ENCODE measurements around the gene MAP3K13.
"Not testable (repeated sequence)": the region's sequence is repeated elsewhere in the genome, so short reads cannot be mapped to it uniquely, and the experiment has no call there.

MAP3K13 gene

DNA sequence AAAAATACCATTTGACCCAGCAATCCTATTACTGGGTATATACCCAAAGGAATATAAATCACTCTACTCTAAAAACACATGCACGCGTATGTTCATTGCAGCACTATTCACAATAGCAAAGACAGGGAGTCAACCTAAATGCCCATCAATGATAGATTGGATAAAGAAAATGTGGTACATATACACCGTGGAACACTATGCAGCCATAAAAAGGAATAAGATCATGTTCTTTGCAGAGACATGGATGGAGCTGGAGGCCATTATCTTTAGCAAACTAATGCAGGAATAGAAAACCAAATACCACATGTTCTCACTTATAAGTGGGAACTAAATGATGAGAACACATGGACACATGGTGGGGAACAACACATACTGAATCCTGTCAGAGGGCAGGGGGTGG is 23.6 kb downstream of the MAP3K13 start:
- not testable (repeated sequence) for FAIRE-seq; DNase-seq (ENCODE audit: extremely low spot score, insufficient read length, low read depth)

DNA sequence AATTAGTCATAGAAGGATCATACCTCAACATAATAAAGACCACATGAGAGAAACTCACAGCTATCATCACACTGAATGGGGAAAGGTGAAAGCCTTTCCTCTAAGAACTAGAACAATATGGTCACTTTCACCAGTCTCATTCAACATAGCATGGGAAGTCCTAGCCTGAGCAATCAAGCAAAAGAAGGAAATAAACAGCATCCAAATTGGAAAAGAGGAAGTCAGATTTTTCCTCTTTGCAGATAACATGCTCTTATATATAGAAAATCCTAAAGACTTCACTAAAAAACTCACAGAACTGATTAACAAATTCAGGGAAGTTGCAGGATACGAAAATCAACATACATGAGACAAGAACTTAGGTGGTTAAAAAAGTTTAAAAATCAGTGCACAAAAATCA is 24.7 kb downstream of the MAP3K13 start:
- FAIRE-seq: no peak

DNA sequence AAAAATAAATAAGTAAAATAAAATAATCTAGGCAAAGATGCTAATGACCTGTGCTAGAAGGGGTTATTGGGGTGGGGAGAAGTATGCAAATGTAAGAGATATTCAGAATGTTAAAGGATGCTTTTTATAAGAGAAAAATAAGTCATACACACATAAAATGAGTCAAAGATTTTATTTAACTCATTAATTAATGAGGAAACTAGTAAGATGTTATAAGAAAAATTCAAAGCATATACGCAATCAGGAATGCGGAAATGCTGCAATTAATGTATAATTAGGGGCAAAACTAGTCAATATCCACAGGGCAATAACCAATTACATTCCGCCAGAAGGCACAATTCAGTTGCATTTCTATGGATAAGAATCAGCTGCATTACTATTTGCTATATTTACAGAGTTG is 30.1 kb downstream of the MAP3K13 start:
- DNase-seq (ENCODE audit: extremely low spot score, insufficient read length, low read depth): no peak
- FAIRE-seq: no peak

More for the DNA sequence above, 24.7 kb downstream of the MAP3K13 start:
- no peak for DNase-seq (ENCODE audit: extremely low spot score, insufficient read length, low read depth)

DNA sequence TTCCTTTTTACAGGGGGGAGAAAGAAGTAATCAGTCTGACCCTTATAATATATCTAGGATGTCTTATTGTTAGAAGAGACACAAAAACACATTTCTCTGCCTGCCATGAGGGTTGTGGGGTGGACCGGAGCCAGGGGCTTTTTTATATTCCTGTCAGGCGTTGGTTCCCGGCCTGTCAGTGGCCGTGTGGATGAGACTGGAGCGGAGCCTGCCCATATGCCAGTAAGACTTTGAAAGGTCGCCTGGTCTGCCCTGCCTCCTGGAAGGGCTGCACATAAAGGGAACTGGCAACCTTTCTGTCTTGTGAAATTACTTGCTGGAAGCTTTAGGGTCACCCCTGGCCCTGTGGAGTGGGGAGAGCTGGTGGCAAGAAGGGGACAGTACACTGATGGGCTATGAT is 34.7 kb downstream of the MAP3K13 start:
- DNase-seq (ENCODE audit: extremely low spot score, insufficient read length, low read depth) (no peak), FAIRE-seq (no peak)

DNA sequence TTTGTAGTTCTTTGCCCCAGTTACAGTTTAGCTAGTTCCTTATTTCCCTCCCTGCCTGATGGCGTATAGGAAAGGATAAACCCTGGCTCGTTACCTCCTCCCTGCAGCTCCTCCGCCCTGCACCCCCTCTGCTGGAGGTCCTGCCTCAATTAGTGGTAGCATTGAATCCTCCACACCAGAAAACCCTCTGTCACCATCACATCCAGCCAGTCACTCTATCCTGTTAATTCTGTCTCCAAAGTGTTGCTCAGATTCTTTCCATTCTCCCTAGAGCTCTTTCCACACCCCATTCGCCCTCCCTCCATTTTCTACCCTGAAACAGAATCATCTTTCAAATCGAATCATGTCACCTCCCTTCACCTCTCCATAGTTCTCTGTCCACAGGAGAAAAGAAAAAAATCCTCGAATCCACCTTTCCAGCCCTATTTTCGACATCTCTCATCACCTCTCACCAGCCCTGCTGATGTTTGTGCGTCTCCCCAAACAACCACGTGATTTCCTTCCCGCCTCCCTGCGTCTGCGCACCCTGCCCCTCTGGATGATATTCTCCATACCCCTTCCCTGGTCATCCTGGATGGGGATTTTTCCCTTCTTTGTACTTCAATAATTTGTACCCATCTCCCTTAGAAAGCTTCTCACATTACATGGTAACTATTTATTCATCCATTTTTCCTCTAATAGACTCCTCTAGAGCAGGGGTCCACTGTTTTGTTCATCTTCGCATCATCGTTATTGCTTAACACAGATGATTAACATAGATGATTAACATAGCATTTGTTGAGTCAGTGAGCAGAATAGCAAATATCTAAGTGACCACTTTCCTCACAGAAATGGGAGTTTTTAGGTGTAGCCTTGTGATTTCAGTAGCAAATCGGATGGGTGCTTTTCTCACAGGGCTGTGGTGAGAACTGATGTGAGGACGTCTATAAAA is 37.1 kb downstream of the MAP3K13 start:
- FAIRE-seq (no peak), DNase-seq (ENCODE audit: extremely low spot score, insufficient read length, low read depth) (no peak)

DNA sequence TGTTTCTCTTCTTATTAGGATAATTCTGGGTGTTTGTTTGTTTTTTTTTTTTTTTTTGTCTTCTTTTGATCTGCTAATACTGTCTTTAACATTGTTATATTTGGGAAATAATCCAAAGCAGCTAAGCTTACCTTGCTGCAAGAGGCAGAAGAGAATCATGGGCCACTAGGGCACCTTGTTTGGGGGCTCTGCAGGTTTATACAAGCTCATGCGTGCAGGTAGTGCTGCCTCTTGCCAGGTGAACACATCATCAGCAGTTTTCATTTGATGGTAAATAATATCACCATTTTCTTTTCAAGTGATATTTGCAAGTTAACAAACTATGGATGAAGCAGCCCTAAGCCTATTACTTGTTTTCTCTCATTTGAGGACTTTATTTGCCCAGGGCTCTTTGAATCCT is 37.9 kb downstream of the MAP3K13 start:
- DNase-seq (ENCODE audit: extremely low spot score, insufficient read length, low read depth): no peak
- no peak for FAIRE-seq

DNA sequence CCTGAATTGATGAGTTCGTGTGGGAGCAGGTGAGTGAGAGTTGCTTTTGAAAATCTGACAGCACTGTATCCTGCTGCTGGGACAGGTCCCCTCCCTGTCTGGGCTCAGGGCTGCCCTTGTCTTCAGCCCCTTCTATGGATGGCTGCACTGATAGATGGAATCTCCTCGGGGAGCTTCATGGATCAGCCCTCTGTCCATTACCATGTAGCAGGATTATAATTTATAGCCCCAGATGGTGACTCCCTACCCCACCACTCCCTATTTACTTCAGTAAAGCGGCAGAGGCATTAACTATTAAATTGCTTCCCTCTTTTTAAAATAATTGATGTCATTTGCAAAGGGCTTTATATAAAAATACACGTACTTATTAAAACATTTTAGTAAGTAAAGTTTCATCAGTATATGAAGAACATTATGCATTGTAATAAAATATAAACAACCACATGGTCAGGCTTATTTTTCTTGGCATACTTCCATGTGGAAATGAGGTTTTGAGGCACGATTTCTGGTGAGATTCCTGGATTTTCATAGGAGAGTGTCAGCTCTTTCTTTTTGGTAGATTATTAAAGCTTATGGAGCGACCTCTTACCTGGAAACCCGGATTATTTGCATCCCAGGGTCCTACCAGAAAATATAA is 38.5 kb downstream of the MAP3K13 start:
- DNase-seq (ENCODE audit: extremely low spot score, insufficient read length, low read depth): no peak
- no peak for FAIRE-seq

DNA sequence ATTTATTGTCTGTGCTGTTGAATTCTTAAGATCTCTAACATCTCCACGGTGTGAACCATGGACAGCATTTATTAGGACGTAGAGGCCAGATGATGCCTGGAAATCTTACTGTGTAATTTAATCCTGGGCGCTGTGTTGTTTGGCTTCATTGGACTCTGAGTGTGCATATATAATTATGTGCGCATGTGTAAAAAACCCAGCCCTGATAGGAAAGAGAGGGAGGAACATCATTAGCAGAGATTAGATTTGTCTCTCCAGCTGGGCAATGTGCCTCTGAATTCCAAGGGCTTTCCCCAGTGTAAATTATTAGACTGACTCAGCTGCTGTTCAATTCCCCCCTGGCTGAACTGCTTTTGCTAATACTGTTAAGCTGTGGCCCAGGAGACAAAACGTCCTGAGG is 39.6 kb downstream of the MAP3K13 start:
- FAIRE-seq: no peak
- DNase-seq (ENCODE audit: extremely low spot score, insufficient read length, low read depth): no peak

DNA sequence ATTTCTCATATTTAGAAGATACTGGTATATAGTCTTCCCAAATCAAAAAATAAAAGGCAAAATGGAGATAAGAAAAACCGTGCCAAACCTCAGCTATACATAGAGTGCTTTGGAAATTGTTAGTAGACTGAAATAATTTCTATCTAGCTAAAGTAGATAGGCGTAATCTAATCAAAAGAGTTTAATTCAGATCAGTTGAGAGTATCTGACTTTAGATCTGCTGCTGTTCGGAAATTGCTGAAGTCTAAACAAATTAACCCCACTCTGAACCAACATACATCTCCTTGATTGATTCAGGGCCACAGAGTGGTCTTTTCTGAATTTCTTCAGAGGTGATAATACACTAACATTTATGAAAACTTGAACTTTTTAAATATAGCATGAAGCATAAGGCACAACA is 40.1 kb downstream of the MAP3K13 start:
- DNase-seq (ENCODE audit: extremely low spot score, insufficient read length, low read depth): no peak
- no peak for FAIRE-seq

DNA sequence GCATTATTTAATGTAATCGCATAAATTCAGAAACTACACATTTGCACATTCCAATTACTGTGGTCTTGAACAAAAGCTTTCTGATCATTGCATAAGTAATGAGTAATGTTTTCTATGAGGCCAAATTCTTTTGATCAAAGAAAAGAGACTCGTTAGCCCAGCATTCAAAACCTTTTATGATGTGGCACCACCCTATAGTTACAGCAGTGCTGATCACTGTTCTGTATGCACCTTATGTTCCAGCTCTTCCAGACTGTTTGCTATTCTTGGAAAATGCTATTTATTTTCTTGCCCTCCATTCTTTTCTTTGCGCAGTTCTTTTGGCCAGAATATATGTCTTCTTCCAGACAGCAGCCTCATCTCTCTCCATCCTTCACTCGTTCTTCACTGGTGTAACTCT is 42.3 kb downstream of the MAP3K13 start:
- DNase-seq (ENCODE audit: extremely low spot score, insufficient read length, low read depth): no peak
- FAIRE-seq: no peak

DNA sequence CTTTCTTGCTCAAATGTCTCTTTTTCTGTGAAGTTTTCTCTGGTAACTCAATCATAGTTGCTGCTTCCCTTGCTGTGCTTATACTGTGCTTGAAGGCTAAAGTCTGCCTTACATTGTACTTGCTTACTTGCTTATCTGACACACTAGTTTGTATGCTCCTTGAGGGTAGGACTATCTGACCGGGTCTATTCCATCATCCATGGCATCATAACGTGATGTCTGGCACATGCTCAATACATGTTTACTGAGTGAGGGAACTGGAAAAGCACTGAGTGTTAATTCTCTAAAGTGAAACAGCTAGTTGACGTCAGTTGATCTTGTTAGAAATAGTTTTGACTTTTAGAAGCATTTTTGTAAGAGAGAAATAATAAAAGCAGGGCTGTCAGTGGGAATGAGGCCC is 42.7 kb downstream of the MAP3K13 start:
- FAIRE-seq: no peak
- DNase-seq (ENCODE audit: extremely low spot score, insufficient read length, low read depth): no peak

DNA sequence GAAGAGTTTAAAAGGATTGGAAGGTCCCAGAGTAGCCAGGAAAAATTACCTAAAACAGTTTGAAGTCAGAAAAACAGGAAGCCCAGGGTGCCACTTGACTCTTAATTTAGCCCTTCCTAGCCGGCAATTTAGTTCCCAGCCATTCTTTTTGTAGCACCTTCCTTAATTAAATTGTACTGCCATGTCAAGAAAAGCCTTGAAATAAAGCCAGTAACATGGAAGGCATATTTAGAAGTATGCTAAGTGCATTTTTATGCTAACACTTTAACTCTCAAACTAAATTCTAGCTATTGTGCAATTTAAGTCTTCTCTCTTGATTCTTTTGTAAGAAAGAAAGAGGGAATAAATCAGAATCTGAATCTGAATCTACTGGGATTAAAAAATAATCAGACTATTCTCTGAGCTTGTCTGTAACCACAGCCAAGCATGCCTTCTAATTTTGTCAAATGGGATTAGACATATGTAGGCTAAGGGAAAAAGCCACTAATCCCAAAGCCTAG is 43.2 kb downstream of the MAP3K13 start:
- DNase-seq (ENCODE audit: extremely low spot score, insufficient read length, low read depth) (no peak), FAIRE-seq (no peak)

DNA sequence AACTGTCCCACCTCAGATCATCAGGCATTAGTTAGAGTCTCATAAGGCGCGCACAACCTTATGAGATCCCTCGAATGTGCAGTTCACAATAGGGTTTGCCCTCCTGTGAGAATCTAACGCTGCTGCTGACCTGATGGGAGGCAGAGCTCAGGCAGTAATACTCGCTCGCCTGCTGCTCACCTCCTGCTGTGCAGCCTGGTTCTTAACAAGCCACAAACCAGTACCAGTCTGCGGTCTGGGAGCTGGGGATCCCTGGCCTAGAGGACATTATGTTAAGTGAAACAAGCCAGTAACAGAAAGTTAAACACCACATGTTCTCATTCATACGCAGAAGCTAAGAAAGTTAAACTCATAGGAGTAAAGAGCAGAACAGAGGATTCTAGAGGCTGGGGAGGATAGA is 47.0 kb downstream of the MAP3K13 start:
- FAIRE-seq: no peak
- DNase-seq (ENCODE audit: extremely low spot score, insufficient read length, low read depth): no peak

DNA sequence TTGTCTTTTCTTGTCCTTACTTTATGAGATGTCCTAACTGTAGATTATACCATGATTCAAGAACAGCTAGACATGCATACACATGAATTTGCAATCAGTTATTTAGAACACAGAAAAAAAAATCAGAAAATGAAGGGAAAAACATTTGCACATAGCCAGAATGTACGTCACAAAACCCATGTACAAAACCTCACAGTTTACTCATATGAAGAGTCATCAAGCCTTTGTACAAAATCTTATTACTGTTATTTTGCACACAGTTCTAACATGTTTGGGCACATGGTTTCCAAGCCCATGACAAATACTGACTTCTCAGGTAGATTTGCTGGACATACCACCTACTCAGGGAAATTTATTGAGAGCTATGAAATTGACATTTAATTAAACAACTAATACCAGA is 48.2 kb downstream of the MAP3K13 start:
- FAIRE-seq: peak; percentile 36
- DNase-seq (ENCODE audit: extremely low spot score, insufficient read length, low read depth): no peak

DNA sequence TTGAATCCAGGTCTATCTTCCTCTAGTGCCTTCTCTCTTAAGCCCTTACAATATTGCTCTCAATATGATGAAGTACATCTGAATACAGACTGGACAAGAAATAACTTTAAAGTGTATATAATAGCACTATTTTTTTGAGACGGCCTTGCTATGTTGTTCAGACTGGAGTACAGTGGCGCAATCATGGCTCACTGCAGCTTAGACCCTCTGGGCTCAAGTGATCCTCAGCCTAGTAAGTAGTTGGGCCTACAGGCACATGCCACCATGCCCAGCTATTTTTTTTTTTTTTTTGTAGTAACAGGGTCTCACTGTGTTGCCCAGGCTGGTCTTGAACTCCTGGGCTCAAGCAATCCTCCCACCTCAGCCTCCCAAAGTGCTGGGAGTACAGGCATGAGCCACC is 53.6 kb downstream of the MAP3K13 start:
- no peak for DNase-seq (ENCODE audit: extremely low spot score, insufficient read length, low read depth)
- FAIRE-seq: no peak

DNA sequence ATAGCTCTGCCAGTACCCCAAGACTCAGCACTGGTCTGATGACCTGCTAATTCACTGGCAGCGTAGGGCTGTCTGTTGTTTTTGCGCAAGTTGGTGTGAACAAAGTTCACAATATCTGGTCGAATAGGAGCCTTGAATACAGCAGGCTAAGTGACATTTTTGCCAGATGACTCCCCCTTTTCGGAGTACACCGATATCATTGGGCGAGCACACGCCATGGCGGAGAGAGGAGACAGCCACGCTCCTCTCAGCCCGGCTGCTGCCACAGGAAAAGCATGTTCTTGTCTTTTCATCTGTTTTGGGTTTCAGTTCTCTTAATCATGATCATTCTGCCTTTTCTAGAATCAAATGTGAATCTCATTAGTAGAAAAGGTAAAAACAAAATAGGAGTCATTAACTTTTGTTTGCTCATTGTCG is 55.6 kb downstream of the MAP3K13 start:
- not testable (repeated sequence) for DNase-seq (ENCODE audit: extremely low spot score, insufficient read length, low read depth); FAIRE-seq

DNA sequence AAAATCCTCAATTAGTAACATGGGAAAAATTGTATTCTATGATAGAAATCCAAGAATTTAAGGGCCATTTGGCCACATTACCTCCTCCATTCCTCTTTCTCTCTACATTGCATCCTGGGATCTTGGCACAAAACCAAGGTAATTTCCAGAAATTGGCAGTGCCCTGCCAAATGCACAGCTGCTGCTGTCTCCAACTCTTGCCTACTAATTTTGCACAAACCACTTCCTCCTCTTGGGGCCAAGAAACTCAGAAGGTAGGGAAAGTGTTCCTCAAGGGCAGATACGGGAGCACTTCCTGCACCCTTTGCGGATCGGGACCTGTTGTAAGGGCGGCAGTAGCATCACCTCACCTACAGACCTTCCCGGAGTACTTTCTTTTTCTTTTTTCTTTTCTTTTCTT is 57.8 kb downstream of the MAP3K13 start:
- no peak for DNase-seq (ENCODE audit: extremely low spot score, insufficient read length, low read depth)

DNA sequence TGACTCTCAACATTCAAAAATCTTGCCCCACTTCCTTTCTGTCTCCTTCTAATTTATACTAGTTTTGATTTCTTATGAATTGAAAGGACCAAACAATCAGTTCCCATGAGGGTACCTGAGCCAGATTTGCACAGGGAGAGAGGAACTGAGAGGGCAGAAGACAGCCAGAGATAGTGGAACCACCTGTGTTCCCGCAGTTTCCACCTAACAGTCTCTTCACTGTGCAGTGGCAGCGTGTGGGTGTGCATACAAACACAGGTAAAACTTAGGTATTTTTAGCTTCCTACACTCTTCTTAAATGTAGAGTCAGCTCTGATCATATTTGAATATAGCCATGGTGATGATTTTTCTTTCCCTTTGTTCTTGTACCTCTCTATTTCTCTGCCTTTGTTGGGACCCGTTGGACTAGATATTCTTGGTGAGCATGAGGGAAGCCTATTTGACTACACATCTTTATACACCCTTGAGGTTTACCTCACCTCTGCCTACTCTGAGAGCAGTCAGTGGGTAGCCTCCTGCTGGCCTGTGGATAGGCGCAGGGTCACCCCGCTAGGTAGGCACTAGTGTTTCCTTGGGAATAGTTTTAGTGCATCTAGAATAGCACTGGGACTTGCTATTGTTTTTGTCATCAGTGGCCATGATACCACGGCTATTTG is 58.8 kb downstream of the MAP3K13 start:
- DNase-seq (ENCODE audit: extremely low spot score, insufficient read length, low read depth): no peak
- FAIRE-seq: peak; percentile 51

More for the DNA sequence above, 57.8 kb downstream of the MAP3K13 start:
- FAIRE-seq: no peak

DNA sequence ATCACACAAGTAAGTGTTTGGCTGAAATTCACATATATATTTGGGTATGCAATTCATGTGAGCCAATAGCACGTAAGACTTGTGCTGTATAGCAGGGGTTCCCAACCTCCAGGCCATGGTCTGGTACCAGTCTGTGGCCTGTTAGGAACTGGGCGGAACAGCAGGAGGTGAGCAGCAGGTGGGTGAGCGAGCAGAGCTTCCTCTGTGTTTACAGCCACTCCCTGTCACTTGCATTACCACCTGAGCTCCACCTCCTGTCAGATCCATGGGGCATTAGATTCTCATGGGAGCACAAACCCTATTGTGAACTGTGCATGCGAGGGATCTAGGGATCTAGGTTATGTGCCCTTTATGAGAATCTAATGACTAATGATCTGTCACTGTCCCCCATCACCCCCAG is 59.7 kb downstream of the MAP3K13 start:
- FAIRE-seq (no peak), DNase-seq (ENCODE audit: extremely low spot score, insufficient read length, low read depth) (no peak)

DNA sequence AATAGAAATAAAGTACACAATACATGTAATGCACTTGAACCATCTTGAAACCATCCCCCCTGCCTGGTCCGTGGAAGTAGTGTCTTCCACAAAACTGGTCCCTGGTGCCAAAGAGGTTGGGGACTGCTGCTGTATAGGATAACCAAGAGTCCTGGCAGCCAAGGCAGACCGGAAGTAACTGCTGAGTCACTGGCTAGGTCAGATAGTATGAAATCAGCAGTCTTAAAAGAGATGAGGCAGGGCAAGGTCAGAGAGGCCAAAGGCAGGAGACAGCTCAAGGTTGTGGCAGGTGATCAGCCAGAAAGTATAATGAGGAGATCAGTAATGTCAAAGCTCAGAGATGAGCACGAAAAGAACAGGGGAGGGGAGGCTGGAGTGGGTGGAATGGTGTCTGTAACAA is 60.2 kb downstream of the MAP3K13 start:
- DNase-seq (ENCODE audit: extremely low spot score, insufficient read length, low read depth) (no peak), FAIRE-seq (peak; percentile 5)

DNA sequence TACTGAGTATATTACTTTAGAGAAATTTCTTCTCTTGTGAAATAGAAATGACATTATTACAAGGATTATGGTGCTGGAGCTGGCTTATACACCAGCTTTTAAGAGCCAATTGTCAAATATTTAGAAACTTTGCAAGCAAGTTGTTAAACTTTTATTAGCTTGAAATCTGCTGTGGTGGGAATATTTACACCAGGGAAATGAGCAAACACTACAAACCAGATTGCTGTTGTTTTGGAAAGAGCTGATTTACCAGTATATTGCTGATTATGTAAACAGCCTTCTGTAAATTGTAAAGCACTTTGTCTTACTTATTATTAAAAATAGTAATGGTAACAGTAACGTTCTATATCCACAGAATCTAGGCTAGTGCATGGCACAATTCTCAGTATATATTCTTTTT is 61.5 kb downstream of the MAP3K13 start:
- no peak for DNase-seq (ENCODE audit: extremely low spot score, insufficient read length, low read depth)
- no peak for FAIRE-seq

Measured in GM18507 (cell line).